HG03571 (cell line): ENCODE data around the gene CMTR1.
"Not testable (repeated sequence)": the region's sequence is repeated elsewhere in the genome, so short reads cannot be mapped to it uniquely, and the experiment has no call there.

Experiments used
- ATAC-seq: cut with Tn5 transposase; IDR thresholded peaks from one replicate; pipeline ENCODE4 v1.9.1; 2021; ENCODE audit not compliant: unreplicated experiment

The CMTR1 gene

DNA sequence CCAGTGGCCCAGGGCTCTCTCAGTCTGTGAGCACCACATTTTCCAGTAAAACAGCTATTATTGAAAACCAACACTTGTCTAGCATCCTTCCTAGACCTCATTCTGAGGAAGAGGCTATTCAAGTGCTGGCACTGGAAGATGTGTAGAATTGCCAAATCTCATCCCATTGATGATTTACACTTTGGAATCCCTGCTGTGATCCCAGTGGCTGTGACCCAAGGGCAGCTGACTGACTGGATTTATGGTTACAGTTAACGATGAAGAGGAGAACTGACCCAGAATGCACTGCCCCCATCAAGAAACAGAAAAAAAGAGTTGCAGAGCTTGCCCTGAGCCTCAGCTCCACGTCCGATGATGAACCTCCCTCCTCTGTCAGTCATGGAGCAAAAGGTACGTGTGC lies 2.4 kb downstream of the CMTR1 start:
- ATAC-seq, result no peak

DNA sequence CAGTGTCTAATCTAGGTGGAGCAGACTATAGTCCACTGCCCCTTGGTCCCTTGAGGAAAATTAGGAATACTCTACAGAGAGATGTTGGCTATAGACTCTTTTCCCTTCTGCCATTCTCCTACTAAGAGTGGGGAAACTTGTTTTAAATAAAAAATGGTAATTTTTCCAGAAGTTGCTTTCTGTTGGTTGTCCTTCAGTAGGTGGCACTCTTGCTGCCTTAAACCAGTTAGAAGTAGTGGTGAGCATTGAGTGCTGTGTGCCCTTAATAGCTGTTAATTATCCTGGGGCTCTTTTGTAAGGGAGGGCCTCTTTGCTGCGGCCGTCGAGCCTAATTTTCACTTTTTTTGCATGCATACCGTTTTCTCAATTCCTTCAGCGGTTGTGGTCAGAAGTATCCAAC lies 2.8 kb downstream of the CMTR1 start:
- ATAC-seq, result no peak

DNA sequence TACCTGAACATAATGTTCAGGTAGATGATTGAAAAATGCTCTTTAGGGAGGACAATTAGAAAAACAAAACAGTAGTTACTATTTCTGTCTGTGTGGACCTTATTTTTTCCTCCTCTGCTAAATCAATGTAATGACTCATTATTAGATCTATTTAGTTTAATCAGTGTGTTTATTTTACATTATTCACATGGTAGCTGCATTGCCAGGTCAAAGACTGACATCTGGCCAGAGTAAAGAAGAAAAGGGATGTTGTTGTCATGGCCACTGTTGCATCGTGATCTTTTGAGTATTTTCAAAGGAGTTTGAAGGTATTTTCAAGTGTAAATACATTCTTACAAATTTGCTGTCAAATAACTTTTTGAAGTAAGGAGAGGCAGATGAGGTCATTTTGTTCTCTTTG lies 5.9 kb downstream of the CMTR1 start:
- ATAC-seq, result no peak

DNA sequence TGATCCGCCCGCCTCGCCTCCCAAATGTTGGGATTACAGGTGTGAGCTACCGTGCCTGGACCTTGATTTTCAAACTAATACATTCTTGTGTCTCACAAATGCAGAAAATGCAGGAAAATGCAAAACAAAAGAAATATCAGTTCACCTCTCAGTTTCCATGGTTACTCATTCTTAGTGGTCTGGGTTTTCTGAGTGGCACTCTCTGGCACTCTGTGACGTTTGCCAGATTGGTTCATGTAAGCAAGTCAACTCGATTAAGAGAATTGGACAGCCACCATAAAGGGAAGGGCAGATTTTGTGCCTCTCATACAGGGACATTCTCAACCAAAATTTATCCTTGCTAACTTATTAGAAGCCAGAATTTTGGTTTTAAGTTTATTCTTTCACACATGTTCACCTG lies 8.6 kb downstream of the CMTR1 start:
- no peak for ATAC-seq

DNA sequence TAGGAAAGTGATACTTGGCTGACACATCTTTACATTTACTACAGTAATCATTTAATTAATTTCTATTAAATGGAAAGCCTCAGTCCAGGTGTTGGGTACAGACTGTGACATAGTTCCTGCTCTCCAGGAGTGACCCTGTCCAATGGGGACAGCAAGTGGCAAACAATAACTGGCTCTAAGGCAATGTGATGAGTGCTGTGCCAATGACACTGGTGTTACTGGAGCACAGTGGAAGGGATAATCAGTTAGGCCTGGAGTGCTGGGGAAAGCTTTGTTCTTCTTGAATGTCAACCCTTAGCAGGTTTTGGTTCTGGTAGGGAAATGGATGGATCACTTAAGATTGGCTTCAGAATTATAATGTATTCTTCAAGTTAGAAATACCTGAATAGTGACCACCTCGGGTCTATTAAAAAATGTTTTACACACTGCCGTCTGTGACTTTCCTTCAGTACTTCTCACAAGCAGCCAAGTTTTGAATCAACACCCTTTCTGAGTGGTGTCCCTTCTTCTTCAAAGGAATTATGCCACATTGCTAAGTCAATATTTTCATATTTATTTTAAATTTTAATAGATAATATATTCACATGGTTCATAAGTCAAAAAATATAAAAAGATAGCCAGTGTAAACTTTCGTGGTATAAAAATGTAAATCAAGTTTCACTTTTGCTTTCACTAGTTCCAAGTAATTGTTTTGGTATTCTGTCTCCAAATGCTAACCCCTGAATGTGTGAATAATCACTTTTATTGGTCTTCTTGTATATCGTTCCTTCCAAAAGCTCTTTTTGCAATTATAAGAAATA lies 9.6 kb downstream of the CMTR1 start:
- ATAC-seq, result no peak

DNA sequence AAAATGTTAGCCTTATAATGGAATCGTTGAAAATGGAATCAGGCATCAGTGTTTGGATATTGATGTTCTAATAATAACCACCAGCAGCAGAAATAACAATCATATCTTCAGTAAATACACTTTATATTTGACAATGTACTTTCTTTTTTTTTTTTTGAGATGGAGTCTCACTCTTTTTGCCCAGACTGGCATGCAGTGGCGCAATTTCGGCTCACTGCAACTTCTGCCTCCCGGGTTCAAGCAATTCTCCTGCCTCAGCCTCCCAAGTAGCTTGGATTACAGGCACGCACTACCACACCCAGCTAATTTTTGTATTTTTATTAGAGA lies 10.2 kb downstream of the CMTR1 start:
- not testable (repeated sequence) for ATAC-seq

DNA sequence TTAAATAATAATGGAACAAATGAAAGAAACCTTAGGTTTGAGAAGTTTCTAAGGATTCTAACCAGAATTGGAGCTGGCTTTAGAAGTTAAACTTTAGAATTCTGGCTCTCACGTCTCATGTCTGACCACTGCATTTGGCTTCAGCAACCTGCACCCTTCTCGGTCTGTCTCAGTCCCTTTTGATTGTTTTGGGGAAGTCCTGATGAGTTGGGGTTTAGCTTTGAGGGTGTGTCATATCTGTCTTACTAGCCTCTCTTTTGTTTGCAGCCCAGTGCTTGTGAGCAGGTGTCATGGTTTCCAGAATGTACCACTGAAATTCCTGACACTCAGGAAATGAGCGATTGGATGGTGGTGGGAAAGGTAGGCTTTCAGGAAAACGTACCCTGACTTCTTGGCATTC lies 17.0 kb downstream of the CMTR1 start:
- ATAC-seq, result no peak

DNA sequence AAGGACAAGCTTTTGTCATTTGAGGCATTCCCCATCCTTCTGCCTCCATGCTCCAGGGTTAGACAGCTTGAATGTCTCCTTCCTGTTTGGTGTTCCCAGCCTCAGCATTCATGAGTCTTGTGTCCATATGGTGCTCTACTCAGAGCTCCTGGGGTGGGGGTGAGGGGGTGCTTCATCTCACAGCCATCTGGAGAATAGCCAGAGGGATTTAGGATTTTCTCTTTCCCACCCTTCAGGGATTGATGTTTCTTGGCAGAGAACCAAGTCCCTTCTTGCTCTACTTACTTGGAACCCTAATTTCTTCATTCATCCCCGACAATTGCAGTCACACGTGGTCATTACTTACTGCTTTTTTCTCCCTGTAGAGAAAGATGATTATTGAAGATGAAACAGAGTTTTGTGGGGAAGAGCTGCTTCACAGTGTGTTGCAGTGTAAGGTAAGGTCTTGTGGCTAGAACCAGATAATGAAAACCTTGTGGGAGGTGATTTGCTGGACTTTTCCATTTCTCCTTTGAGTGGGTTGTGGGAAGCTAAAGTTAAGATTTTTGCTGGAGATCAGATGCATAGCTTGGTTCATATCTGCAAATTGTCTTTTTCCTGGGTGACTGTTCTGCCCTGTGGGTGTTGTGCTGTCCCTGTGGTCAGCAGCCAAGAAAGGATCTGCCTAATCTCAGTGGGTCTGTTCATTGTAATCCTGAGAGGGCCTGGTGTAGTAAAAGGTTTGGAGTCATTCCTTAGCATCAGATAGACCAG lies 18.6 kb downstream of the CMTR1 start:
- no peak for ATAC-seq

DNA sequence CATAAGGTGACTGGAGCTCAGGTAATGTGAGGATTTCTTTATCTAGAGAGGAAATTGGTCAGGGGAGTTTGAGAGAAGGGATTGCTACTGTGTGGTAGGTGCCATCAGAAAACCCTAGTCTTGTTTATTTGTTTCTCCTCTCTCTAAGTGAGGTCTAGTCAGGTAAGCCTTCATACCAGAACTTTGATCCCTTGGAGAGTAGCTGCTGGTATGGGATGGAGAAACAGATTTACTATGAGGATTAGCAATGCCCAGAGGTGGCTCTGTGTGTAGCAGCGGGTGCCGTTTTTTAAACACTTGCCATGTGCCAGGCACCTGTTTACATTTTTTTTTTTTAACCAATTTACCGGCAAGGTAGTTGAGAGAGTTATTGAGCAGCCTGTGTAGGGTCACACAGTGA lies 19.5 kb downstream of the CMTR1 start:
- no peak for ATAC-seq

DNA sequence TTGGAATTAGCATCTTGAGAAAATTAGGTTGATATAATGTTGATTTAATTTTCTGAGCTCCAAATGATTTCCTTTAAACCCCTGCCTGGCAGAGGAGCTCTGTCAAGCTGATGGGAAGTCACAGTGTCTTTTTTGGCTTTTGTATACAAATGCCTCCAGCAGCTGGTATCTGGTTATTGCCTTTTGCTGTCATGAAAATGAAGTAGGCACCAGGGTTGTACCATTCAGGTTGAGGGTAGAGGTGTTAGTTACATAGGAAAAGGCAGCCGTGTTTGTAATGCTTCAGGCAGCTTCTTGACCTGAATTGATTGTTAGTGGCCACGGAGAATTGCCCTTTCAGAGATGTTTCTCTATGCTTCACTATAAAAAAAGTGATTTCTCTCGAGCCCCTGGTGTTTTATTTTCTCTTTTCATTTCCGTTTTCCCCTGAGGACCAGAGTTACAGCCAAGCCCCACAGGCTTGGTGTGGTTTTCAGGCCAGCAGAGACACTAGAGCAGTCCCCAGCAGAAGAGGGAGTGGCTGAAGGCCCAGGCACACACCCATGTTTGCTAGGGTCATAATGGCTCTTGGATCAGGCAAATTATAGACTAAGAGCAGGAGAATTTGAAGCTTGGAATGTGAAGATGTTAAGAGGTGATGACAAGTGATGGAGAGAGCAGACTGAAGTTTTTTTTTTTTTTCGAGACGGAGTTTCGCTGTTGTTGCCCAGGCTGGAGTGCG lies 21.6 kb downstream of the CMTR1 start:
- no peak for ATAC-seq

DNA sequence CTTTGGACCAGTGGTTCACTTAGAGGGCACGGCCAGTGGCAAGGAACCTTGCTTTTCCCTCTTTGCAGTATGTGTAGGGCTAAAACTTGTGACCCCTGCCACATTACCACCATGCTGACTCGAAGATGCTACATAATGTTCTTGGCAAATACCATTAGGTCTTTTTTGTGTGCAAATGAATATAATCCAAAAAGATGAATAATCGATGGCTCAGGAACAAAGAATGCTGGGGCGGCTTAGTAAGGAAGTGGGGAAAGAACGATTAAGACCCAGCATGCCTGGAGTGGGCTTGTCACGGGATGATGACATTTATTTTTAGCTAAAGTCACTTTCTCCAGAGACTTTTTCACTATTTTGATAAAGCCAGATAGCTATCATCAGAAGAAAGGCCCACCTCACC lies 23.1 kb downstream of the CMTR1 start:
- ATAC-seq, result no peak

DNA sequence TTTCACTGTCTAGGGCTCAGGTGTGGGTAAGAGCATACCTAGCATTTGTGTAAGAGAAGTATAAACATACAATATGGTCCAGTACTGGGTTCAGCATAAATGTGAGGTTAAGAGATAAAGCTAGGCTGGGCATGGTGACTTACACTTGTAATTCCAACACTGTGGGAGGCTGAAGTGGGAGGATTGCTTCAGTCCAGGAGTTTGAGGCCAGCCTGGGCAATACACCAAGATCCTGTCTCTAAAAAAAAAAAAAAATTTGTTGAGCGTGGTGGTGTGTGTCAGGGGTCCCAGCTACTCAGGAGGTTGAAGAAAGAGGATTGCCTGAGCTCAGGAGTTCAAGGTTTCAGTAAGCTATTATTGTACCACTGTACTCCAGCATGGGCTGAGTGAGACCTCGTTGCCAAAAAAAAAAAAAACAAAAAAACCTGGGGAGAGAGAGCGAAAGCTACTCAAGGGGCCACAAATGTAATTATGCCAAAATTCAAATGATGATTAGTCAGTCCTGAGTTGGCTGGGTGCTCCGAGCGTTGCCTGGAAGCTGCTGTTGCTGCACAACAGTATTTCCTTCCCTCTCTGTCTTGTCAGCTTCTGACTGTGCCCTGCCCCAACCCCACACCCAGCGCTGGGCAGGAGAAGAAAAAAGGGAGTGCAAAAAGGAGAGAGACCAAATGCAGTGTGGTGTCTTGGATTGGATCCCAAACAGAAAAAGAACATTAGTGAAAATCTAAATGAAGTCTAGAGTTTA lies 24.0 kb downstream of the CMTR1 start:
- no peak for ATAC-seq

DNA sequence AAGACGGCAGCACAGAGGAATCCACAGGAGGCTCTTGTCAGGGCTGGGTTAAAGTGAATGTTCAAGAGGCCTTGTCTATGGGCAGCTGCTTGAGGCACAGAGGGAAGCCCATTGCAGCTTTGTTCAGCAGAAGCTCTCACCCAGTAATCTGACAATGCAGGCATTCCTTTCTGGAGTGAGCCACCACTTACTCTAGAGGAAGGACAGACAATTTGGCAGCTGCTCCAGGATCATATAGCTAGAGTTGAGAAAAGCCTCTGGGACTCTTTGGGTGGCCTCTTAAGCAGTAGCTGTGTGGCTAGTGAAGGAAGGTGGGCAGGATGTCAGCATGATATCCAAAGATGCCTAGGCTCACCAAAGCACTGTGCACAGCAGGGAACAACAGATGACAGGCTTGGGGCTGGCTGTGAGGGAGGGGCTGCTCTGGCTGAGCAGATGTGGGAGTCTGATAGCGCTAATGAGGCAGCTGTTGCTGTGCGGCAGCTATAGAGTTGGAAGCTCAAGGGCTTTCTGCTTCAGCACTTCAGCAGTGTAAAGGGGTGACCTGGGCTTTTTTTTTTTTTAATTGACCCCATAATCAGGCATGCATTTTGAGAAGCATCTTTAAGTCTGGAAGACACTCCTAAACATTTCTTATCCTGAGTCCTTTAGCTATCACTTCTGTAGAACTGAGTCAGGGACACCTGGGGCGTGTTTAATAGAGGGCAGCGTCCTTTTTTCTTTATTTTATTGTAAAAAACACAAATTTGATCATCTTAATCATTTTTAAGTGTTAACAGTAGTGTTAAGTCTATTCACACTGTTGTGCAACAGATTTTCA lies 27.2 kb downstream of the CMTR1 start:
- no peak for ATAC-seq

DNA sequence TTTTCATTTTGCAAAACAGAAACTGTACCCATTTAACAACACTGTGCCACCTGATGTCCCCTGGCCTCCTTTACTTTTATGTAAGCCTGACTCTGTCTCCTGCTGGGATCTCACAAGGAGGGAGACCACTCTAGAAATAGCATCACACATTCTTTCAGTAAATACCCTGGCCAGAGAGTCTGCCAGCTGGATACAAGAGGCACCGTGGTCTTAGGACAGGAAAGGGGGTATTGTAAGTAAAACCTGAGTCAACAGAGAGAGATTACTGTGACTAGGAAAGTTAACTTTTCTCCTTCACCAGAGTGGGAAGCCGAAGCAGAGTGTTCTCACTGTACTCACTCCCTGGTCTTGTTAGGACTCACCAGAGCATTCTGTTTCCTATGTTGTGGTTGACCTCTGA lies 27.8 kb downstream of the CMTR1 start:
- ATAC-seq, result no peak

DNA sequence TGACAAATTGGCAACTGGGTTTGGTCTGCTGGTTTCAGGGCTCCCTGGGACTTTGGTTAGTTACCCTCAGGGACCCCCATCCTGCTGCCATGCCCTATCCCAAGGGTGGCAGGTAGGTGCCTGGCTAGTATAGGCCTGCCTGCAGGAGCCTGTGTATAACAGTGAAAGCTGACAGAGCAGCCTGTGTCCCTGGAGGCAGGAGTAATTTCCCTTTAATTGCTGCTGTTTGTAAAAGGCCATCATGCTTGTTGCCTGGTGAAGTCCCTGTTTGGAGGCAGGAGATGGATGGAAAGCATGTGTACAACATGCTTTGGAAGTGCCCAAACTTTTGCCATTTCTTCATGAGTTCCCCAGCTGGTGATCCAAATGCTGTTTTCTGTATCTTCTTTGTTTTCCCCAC lies 30.1 kb downstream of the CMTR1 start:
- no peak for ATAC-seq

DNA sequence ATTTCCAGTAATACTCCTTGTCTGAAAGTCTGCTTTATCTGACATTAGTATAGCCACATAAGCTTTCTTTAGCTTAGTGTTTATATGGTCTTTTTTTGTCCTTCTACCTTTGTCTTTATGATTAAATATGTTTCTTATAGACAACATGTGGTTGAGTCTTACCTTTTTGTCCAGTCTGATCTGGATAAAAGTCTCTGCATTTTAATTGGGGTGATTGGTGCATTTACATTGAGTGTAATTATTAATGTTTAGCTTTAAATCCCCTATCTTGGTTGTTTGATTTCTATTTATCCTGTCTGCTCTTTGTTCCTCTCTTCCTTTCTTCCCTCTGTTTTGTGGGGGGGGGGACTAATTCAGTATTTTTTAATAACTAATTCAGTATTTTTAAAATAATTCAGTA lies 34.7 kb downstream of the CMTR1 start:
- no peak for ATAC-seq

DNA sequence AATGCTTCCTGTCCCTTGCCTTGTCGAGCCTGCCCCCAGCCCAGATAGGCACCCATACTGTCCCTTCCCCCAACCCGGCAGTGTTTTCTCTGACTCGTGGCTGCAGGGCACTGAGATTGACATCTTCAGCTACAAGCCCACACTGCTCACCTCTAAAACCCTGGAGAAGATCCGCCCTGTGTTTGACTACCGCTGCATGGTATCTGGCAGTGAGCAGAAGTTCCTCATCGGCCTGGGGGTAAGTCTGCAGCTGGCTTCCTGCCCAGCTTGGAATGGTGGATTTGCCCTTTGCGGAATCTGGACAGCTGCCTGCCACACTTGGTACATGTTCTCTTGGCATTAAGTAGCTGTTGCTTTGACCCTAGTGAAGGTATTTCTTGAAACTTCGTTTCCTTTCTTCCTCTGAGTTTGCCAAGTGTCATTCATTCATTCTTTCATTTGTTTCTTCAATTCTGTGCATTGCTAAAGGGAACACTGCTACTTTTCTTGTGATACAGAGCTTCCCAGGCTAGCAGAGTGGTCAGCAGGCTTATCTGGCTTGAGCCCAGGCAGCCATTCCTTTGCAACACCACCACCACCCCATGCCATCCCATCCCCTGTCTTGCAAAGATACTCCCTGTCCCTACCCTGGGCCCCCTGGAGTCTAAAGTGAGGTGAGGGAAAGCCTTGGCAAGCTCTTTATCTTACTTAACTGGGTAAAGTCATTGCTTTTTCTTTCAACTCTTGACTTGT lies 40.5 kb downstream of the CMTR1 start:
- no peak for ATAC-seq

DNA sequence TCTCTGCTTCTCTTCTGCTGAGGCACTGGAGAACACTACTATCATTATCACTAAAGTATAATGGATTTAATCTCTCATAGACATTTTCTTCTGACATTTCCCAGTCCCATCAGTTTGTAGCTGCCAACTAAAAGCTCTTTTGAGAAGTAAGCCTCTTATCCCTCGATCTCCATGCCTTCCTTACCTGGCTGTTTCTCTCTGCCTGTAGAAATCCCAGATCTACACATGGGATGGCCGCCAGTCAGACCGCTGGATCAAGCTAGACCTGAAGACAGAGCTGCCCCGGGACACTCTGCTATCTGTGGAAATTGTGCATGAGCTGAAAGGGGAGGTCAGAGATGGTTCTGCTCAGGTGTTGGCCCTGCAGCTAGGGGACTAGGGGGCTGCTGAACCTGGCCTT lies 41.3 kb downstream of the CMTR1 start:
- no peak for ATAC-seq

DNA sequence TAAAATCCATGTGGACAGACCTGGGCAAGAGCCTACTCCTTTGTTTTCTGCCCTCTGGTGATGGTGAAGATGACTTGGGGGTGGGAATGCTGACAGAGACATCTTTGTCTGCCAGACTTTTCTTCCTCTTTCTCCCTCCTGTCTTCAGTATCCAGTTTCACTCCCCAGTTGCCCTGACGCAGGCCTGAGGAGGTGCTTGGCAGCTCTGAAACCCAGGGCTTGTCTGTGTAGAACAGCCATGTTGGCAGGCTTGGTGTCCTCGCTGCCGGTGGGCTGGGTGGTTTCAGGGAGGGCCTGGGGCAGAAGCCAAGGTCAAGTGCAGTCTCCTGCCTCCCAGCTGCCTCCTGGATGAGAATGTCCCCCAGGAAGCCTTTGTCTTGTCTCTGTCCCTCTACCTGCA lies 44.2 kb downstream of the CMTR1 start:
- no peak for ATAC-seq
